Gastroesophageal sphincter (tissue), 4 donors: Measurements from ENCODE around the gene FUT3. TPM values are rescaled to one million over a fixed set of nuclear protein-coding genes. Genes with fewer than 3 reads are reported as not detected.

Experiments
- ATAC-seq: fragments of 150-250 bp; one replicate; pipeline ENCODE4 v1.9.1; 2016; ENCODE audit warnings: mild to moderate bottlenecking, moderate library complexity
- H3K27ac ChIP-seq, 4 donors: fragments of 200-600 bp; sonication (generic) in 3 of 4; 1 replicate in 3 of 4; 2 replicates in 1 of 4; pipeline ENCODE4 v1.5.1; 2016 to 2019
- H3K27me3 ChIP-seq: fragments of 200-600 bp; sonication (generic); one replicate; pipeline ENCODE4 v1.5.1; 2019
- H3K36me3 ChIP-seq, 2 donors: fragments of 200-600 bp; sonication (generic); one replicate each; pipeline ENCODE4 v1.5.1; 2019; ENCODE audit warnings: control low read depth in 1 of 2
- H3K4me1 ChIP-seq, 3 donors: fragments of 200-600 bp; sonication (generic); 1 replicate in 2 of 3; 2 replicates in 1 of 3; pipeline ENCODE4 v1.5.1; 2016 to 2019; ENCODE audit warnings: control low read depth in 2 of 3
- H3K4me3 ChIP-seq, 2 donors: fragments of 200-600 bp; sonication (generic); one replicate each; pipeline ENCODE4 v1.5.1; 2019; ENCODE audit warnings: mild to moderate bottlenecking in 1 of 2, moderate library complexity in 1 of 2
- H3K9me3 ChIP-seq, 3 donors: fragments of 200-600 bp; sonication (generic); one replicate each; pipeline ENCODE4 v1.5.1; 2017 to 2019; ENCODE audit warnings: control low read depth in 2 of 3
- CTCF ChIP-seq, 4 experiments: fragments of 200-600 bp in 2 of 4; fragments of 450-650 bp in 2 of 4; sonication (generic) in 1 of 4; IDR thresholded peaks; one replicate each; pipeline ENCODE4 v1.5.1; 2017 to 2019; ENCODE audit warnings: antibody characterized with exemption in 4 of 4, mild to moderate bottlenecking in 2 of 4, moderate library complexity in 2 of 4
- EP300 ChIP-seq: sonication (generic); formaldehyde crosslinking; IDR thresholded peaks from one replicate; pipeline ENCODE4 v1.6.1; 2017; ENCODE audit warnings: antibody characterized with exemption, mild to moderate bottlenecking
- POLR2A ChIP-seq, 2 donors: fragments of 450-650 bp; IDR thresholded peaks; one replicate each; pipeline ENCODE4 v1.6.1; 2017; ENCODE audit warnings: antibody characterized with exemption in 2 of 2, mild to moderate bottlenecking in 2 of 2, moderate library complexity in 1 of 2
- POLR2AphosphoS5 ChIP-seq: sonication (generic); formaldehyde crosslinking; IDR thresholded peaks from one replicate; pipeline ENCODE4 v1.6.1; 2017; ENCODE audit warnings: antibody characterized with exemption
- WGBS, 2 donors: methylation state at CpG; one replicate each; pipeline ENCODE4 v1.1.5; 2018; ENCODE audit warnings: low coverage in 1 of 2; 5-methylcytosine and 5-hydroxymethylcytosine counted together
- total RNA-seq, 4 donors: library from RNA; depleted of rRNA; stranded (reverse); fragments of >200 nt; gene quantifications; one replicate each; pipeline ENCODE4 v1.1.0, GENCODE V29; 2016

The FUT3 gene
- total RNA-seq, 4 donors from 2014 or later = 0.12 to 4.8 (median 4.5) TPM; not detected in 1

DNA sequence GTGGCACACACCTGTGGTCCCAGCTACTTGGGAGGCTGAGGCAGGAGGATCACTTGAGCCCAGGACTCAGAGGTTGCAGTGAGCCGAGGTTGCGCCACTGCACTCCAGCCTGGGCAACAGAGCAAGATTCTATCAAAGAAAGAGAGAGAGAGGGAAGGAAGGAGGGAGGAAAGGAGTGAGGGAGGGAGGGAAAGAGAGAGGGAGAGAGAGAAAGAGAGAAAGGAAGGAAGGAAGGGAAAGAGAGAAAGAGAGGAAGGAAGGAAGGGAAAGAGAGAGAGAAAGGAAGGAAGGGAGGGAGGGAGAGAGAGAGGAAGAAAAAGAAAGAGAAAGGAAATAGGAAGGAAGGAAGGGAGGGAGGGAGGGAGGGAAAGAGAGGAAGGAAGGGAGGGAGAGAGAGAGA is 34.0 kb downstream of the FUT3 start:
- H3K4me3 ChIP-seq = no peak overlapping the region
- H3K4me1 ChIP-seq = peaks cover 0 to 9% (median 6%) of the 10 kb centered on the region in 3 donors
- WGBS, 2 donors = 92% methylated on average over 2 of the region's 2 CpGs; no CpG with 5 or more reads in 1 of the 2 donors
- TF ChIP-seq POLR2A (IDR thresholded peaks at IDR 0.05) = no peak
- no peak for TF ChIP-seq CTCF (IDR thresholded peaks at IDR 0.05)
- TF ChIP-seq POLR2AphosphoS5 = no peak
- TF ChIP-seq EP300 = no peak
- no peaks in the 10 kb centered on the region for H3K27me3 ChIP-seq
- H3K27ac ChIP-seq = no peak overlapping the region
- H3K36me3 ChIP-seq = no peaks in the 10 kb centered on the region
- no peaks in the 10 kb centered on the region for H3K9me3 ChIP-seq
- no peak for ATAC-seq

DNA sequence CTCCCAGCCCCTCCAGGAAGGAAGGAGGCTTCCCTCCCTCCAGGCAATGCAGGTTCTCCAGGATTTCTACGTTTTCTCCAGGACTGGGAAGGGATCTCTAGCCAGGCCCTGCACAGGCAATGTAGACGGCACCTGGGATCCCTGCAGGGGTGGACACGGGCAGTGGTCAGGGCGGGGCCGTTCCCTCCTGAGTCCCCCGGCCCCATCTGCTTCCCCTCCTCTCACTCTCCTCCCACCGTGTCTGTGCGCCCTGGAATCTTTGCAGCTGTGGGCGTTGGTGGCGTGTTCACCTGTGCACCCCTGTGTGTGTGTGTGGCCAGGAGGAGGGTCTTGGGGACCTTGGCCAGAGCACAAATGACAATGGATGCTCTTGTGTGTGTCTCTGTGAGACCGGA is 36.4 kb downstream of the FUT3 start:
- no peaks in the 10 kb centered on the region for H3K27me3 ChIP-seq
- 56 to 80% methylated on average over 6 to 8 of the region's 11 CpGs for WGBS, 2 donors
- TF ChIP-seq POLR2AphosphoS5 (no peak), CTCF (IDR thresholded peaks at IDR 0.05) (no peak), POLR2A (IDR thresholded peaks at IDR 0.05) (no peak), EP300 (no peak)
- no peaks in the 10 kb centered on the region for H3K9me3 ChIP-seq
- H3K4me1 ChIP-seq = no peaks in the 10 kb centered on the region
- H3K4me3 ChIP-seq = no peak overlapping the region
- ATAC-seq = no peak
- H3K27ac ChIP-seq = no peak overlapping the region
- H3K36me3 ChIP-seq = peaks cover 0 to 6% of the 10 kb centered on the region in 2 donors

- H3K27me3 ChIP-seq = no peaks in the 10 kb centered on the region
- WGBS, 2 donors = 83% methylated on average over 6 of the region's 9 CpGs; no CpG with 5 or more reads in 1 of the 2 donors
- H3K36me3 ChIP-seq = peaks cover 0 to 6% of the 10 kb centered on the region in 2 donors
- no peak overlapping the region for H3K4me3 ChIP-seq
- ATAC-seq = no peak
- TF ChIP-seq EP300 = no peak
- TF ChIP-seq CTCF (IDR thresholded peaks at IDR 0.05) = no peak
- TF ChIP-seq POLR2AphosphoS5 = no peak
- TF ChIP-seq POLR2A (IDR thresholded peaks at IDR 0.05) = no peak
- no peaks in the 10 kb centered on the region for H3K9me3 ChIP-seq
- no peak overlapping the region for H3K27ac ChIP-seq
- no peaks in the 10 kb centered on the region for H3K4me1 ChIP-seq
These were observed 37.0 kb downstream of the FUT3 start for GRCh38 chr19:5814123-5814851.

GRCh38 chr19:5811117-5811516 is 40.1 kb downstream of the FUT3 start:
- H3K36me3 ChIP-seq = peaks cover 0 to 10% of the 10 kb centered on the region in 2 donors
- TF ChIP-seq CTCF (IDR thresholded peaks at IDR 0.05) (no peak), POLR2AphosphoS5 (no peak), EP300 (no peak), POLR2A (IDR thresholded peaks at IDR 0.05) (no peak)

GRCh38 chr19:5809469-5809868 is 41.8 kb downstream of the FUT3 start:
- Histone ChIP-seq H3K4me3 (no peak overlapping the region), H3K9me3 (no peaks in the 10 kb centered on the region), H3K27me3 (peaks cover 3% of the 10 kb centered on the region), H3K36me3 (peaks cover 0 to 10% of the 10 kb centered on the region in 2 donors), H3K4me1 (peaks cover 0 to 17% (median 2%) of the 10 kb centered on the region in 3 donors), H3K27ac (no peak overlapping the region)
- 63 to 79% methylated on average over 3 to 9 of the region's 10 CpGs for WGBS, 2 donors
- TF ChIP-seq POLR2AphosphoS5 = no peak
- no peak for TF ChIP-seq EP300
- TF ChIP-seq CTCF (IDR thresholded peaks at IDR 0.05) = no peak
- no peak for TF ChIP-seq POLR2A (IDR thresholded peaks at IDR 0.05)
- ATAC-seq = no peak

More at GRCh38 chr19:5811117-5811516, 40.1 kb downstream of the FUT3 start:
- ATAC-seq = no peak
- H3K4me3 ChIP-seq = no peak overlapping the region
- H3K27ac ChIP-seq = no peak overlapping the region
- H3K9me3 ChIP-seq = no peaks in the 10 kb centered on the region
- H3K27me3 ChIP-seq = no peaks in the 10 kb centered on the region
- H3K4me1 ChIP-seq = peaks cover 0 to 6% (median 0%) of the 10 kb centered on the region in 3 donors
- WGBS, 2 donors = 86 to 100% methylated on average over 1 to 4 of the region's 4 CpGs
